Forelimb muscle (tissue), 1 donor: ENCODE results near the gene LINGO3. TPM values are rescaled to one million over a fixed set of nuclear protein-coding genes. Genes with fewer than 3 reads are reported as not detected.
"Not testable (repeated sequence)": the region's sequence is repeated elsewhere in the genome, so short reads cannot be mapped to it uniquely, and the experiment has no call there.

Experiments
- DNase-seq: peaks from one replicate; pipeline ENCODE4 v3.0.0-alpha.2; 2013; ENCODE audit warnings: low read depth
- polyA plus RNA-seq: library from polyadenylated mRNA; unstranded; fragments of 120-200 nt; gene quantifications from one replicate; pipeline ENCODE4 v1.2.1, GENCODE V29; 2013; ENCODE audit not compliant: insufficient read length

Gene LINGO3
- polyA plus RNA-seq, 1 donor = 0.13 TPM

DNA sequence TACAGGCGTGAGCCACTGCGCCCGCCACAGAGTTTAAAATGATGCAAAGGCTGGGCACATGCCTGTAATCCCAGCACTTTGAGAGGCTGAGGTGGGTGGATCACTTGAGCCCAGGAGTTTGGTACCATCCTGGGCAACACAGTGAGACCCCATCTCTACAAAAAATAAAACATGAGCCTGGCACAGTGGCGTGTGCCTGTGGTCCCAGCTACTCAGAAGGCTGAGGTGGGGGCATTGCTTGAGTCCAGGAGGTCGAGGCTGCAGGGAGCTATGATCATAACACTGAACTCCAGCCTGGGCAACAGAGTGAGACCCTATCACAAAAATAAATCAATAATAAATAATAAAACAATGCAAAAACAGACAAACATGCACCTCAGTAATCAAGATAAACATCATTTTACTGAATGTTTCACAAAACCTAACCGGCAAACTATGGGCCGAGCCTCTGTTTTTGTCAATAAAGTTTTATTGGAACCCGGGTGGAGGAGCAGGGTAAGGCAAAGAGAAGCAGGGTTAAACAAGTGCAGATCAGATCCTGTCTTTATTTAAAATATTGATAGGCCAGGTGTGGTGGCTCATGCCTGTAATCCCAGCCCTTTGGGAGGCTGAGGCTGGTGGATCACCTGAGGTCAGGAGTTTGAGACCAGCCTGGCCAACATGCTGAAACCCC is 24.0 kb downstream of the LINGO3 start:
- DNase-seq = no peak

DNA sequence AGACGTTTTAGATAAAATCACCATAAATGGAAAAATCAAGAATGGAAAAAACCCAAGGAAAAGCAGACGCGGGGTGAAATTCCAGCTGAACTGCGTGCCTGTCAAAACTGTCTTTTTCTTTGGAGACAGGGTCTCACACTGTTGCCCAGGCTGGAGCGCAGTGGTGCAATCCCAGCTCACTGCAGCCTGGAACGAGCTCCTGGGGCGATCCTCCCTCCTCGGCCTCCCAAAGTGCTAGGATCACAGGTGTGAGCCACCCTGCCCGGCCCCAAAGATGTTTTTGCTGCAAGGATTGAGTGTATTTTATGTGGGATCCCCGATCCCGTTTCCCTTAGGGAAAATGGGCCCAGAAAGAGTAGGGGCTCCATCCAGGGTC is 25.1 kb downstream of the LINGO3 start:
- no peak for DNase-seq

DNA sequence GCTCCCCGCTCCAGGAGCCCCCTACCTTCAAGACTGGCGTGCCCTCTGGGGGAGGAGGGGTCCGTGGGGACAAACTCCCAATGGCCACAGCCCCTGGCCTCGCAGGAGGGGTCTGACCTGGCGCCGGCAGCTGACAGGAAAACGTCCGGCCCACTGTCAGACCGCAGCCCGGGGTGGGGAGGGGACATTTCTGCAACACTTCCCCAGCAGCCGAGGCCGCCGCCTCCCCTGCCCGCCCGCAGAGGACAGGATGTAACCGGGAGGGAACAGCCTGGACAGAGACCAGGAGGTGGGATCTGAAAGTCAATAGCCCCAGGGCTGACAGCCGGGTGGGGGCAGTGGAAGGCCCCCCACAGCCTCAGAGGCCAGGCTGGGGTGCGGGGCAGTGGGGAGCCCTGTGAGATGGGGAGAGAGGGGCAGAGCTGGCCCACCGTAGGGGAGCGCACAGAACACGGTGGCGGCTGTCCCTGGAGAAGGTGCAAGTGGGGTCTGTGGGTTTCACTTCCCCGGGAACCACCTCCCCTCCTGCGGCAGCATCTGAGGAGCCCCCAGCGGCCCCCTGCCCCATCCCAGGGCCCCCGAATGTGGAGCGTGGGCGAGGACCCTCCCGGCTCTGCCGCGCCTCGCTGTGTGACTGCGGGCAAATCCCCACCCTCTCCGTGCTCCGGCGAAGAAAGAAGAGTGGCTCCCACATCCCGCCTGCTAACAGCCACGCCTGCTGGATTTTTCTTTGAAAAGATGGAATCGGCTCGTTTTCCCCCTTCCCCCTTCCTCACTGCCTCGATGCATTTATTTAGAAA is 25.7 kb downstream of the LINGO3 start, which contains the start of gene PEAK3:
Gene PEAK3 (minus strand): TSS at position 114 of the 800 bp plus-strand sequence. CDS start 1,244 bp downstream, outside the sequence.
- no peak for DNase-seq

DNA sequence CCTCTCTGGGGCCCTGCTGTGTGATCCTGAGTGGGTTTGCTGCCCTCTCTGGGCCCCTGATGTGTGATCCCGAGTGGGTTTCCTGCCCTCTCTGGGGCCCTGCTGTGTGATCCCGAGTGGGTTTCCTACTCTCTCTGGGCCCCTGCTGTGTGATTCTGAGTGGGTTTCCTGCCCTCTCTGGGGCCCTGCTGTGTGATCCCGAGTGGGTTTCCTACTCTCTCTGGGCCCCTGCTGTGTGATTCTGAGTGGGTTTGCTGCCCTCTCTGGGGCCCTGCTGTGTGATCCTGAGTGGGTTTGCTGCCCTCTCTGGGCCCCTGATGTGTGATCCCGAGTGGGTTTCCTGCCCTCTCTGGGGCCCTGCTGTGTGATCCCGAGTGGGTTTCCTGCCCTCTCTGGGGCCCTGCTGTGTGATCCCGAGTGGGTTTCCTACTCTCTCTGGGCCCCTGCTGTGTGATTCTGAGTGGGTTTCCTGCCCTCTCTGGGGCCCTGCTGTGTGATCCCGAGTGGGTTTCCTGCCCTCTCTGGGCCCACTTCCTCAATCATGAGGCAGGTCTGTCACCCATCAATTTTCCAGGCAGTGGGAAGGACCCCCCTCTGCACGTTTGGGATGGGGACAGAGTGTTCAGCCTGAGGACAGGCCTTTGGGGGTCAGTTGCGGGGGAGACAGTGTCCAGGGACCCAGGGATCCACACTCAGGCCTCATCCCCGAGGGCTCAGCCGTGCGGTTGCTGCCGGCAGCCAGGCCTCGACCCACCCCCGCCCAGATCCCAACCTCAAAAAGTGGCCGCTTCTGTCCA is 26.5 kb downstream of the LINGO3 start:
- not testable (repeated sequence) for DNase-seq

DNA sequence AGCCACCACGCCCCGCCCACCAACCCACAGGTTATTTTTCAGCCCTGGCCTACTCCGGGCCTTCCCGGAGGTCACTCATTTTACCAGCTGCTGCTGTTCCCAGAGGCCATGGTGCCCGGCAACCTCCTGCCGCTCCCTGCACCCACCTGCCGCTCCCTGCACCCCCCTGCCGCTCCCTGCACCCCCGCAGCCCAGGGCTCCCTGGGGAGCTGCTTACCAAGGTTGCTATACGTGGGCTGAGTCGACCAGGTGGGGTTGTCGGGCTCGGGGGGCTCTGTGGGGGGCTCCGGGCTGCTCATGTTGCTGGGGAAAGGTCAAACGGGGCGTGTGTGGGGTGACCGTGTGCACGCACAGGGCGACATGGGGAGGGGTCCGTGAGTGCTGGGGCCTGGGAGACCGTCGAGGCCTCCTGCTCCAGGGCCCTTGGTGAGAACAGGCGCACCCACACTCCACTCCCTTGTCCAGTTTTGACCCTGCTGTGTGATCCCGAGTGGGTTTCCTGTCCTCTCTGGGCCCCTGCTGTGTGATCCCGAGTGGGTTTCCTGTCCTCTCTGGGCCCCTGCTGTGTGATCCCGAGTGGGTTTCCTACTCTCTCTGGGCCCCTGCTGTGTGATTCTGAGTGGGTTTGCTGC is 27.2 kb downstream of the LINGO3 start:
- no peak for DNase-seq

DNA sequence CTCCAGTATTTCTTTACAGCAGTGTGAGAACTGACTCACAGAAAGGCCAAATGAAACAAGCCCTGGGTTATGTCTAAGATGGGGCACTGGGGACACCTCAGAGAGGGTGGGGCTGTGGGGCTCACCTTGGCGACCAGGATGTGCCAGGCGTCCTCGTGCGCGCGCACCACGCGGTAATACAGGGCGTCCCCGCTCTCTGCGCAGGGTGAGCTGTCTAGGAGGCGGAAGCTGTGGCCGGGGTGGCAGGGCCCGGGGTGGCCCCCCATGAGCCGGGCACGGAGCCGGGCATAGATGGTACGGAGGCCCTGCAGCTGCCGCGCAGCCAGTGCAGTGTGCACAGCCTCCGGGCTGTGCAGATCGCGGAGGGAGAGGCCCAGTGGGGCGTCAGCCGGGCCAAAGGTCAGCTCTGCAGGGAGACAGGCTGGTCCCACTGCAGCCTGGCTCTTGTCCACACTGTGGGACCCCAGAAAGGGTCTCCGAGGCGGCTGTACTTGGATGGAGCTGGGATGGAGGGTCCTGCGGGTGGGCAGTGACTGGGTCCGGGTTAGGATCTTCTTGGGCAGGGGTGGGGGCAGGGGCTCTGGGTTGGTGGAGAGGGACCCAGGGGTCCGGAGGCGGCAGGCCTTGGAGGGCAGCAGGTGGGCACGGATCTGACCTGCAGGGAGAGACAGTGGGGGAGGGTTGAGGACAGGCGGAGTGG is 29.3 kb downstream of the LINGO3 start:
- no peak for DNase-seq

DNA sequence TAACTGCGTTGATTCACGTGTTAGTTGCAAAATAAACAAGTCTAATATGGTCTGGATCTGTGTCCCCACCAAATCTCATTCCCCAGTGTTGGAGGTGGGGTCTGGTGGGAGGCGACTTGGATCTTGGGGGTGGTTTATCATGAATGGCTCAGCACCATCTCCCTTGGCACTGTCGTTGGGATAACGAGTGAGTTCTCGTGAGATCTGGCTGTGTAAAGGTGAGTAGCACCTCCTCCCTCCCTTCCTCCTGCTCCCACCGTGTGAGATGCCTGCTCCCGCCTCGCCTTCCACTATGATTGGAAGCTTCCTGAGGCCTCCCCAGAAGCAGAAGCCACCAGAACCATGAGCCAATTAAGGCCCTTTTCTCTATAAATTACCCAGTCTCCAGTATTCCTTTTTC is 30.8 kb downstream of the LINGO3 start:
- no peak for DNase-seq

DNA sequence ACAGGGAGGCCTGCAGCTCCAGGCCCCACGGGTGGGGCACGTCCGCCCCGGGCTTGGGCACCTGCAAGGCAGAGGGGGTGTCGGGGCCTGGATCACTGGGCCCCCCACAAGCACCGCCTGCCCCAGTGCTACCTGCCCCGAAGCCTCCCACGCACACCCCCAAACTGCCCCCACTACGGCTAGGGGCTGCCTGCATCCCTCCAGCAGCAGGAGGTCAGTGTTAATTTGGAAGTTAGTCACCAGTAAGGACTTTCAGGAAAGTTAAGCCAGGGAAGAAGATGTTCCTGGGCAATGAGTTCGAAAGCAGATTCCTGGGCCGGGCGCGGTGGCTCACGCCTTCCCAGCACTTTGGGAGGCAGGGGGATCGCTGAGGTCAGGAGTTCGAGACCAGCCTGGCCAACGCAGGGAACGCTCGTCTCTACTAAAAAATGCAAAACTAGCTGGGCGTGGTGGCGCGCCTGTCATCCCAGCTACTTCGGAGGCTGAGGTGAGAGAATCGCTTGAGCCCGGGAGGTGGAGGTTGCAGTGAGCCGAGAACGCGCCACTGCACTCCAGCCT is 31.4 kb downstream of the LINGO3 start:
- no peak for DNase-seq

DNA sequence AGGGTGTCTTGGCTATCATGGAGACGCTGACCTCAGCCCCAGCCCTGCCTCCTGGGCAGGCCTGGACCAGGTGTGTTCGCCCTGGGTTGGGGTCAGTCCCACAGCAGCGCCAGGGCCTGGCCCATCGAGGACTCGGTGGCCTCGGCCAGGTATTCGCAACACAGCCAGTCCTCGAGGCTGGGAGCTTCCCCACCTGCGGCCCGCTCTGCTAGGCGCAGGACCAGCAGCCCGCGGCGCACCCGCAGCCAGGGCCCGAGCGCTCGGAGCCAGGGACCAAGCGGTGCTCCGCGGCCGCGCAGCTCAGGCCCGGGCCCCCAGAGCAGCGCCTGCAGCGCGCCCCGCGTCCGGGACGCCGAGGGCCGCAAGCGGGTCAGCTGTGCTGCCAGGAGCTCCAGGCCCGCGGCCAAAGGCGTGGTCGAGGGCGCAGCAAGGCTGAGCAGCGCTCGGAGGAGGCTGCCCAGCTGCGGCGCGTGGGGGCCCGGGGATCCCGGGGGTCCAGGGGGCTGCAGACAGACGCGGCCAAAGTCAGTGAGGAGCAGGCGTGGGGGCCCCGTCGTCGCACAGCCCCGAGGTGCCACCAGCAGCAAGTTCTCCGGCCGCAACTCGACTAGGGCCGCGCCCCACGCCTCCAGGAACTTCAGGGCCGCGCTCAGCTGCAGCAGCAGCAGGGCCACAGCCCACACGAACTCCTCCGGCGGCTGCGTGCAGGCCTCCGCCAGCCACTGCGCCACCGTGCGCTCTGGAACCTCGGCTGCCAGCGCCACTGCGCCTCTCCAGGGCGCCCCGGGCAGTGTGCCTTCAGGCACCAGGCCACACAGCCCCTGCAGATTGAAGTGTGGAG is 32.1 kb downstream of the LINGO3 start:
- DNase-seq = no peak

DNA sequence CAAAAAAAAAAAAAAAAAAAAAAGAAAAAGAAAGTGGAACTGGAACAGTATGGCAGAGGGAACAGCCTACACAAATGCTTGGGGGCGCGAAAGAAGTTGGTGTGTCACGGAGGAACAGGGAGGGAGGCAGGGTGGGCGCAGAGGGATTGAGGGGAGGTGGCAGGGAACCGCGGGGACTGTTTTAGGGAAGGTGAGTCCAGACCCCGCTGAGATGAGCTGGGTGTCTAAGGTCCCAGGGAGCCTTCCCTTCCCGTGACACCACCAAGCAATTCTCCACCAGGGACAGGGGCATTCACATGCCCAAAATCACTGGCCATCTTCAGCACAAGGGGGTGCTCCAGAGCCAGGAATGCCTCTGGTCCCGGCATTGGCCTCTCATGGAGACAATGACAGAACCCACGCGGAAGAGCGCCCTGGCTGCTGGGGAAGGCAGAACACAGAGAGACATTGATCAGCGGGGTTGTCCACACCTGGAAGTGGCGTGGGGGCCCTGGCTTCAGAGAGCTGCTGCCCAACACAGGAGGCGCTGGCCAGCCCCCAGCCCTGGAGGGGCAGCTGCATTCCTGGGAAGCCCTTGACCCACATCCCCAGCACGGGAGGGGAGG is 32.9 kb downstream of the LINGO3 start:
- DNase-seq = no peak

DNA sequence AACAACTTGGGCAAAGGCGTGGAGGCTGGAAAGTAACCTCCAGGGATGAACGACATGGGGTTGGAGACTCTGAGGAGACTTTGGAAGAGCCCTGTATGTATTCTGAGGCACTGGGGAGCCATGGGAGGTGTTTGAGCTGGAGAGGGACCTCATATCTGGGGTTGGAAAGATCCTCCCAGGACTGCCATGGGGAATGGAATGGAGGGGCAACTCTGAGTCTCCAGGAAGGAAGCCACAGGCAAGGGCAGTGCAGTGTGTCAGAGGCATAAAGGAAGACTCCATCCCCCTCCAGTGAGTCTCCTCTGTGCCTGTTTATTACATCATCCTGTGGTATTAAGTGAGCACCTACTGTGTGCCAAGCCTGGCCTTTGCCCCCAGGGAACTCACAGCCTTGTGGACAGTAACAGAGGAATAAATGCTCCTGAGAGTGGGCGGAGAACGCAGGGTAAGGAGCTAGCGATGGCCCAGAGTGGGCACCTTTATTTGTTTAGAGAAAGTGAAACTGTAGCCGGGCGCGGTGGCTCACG is 33.7 kb downstream of the LINGO3 start:
- DNase-seq = no peak

DNA sequence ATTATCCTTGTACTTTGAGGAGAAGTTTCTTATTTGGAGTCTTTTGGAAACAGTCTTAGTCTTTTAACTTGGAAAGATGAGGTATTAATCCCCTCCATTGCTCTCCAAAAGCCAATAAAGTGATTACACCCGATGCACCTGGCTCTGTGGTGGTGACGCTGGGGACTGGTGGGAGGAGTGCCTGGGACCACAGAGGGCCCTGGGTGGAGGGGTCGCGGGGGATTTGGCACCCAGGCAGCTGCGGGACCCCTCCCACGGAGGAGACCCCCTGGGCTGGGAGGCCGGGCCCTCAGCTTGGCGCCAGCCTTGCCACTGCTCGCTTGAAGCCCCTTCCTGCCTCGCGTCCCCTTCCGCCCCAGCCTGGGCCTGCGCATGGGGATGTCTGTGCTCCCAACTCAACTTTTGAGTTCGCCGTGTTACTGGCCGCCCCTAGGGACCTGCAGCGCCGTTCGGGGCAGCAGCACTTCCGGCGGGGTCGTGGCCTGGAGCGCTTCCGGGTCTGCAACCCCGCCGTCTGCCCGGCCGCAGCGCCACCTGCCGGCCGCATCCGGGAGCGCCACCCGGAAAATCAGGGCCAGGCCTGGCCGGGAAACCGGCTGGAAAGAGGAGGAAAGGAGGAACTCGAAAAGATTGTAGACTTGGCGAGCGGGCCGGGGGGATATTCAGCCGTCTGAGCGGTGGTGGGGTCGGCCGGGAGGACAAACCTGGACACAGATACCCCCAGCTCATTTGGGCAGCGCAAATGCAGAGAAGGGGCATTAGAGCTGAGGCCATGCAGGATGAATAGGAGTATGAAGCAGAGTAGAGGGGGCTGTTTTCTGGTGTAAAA is 34.4 kb downstream of the LINGO3 start:
- no peak for DNase-seq

DNA sequence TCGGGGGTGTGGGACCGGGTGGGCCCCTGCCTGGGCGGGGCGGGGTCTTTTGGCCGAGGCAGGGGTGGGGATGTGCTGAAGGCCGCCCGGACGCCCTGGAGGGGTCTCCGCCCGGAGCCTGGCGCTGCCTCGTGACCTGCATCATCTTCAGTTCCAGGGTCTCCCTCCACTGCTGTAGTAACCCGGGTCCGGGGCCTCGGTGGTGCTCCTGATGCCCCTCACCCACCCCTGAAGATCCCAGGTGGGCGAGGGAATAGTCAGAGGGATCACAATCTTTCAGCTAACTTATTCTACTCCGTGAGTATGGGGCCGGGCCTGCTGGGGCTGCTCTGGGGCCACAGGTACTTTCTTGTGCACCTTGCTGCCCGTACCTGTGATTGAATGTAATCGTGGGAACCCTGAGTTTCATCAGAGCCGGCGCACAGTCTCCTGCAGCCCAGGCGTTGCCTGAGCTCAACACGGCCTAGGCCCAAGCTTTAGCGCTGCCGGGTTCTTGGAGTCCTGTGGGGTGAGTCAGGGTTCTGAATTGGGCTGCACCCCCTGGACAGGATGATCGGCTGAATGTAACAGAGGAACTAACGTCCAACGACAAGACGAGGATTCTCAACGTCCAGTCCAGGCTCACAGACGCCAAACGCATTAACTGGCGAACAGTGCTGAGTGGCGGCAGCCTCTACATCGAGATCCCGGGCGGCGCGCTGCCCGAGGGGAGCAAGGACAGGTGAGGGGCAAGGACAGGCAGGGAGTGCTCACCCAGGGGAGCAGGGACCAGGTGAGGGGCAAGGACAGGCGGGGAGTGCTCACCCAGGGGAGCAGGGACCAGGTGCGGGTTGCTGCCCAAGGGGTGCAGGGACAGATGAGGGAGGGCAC is 36.5 kb downstream of the LINGO3 start:
- no peak for DNase-seq

DNA sequence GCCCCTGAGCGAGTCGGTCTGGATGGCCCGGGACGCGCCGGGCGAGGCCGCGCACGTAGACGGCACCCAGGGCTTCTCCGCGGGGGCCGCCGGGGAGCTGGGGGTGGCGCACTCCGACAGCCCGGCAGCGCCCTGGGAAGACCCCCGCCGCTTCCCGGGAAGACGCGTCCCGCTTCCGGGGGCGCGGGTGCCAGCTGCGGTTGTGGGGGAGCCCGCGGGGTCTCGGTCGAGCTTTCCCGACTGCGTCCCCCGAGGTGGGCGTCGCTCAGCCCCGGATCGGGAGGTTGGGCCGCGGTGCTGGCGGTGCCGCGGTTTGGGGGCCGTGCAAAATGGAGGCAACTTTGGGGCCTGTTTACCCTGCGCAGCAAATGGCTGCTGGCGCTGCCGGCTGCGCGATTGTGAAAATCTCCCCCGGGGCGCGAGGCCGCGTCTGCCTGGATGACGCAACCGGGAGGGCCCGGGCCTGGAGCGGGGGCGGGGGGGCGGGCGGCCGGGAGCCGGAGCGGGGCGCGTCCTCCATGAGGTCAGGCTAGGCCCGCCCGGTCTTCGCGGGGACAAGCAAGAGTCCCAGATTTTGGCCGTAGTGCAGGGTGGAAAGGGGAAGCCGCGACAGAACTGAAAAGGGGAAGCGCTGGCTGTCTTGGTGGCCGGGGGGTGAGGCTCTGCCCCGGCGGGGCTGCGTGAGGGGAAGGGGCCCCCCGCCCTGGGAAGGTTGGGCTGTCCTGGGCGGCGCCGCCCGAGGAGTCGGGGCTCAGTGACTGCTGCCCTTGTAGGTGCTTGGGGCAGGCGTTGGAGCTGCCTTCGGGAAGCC is 37.3 kb downstream of the LINGO3 start:
- peak; percentile 55 for DNase-seq

DNA sequence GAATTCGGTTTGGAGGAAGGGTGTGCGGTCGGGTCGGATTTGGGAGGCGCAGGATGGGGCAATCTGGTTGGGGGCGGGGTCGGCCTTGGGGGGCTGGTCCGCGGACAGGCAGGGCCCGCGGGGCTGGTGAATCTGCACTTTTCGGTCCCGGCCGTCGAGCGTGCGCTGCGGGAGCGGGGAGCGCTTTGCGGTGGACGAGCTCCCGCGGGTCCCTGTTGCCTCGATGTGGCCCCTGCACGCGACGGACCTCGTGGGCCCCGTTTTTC is 37.9 kb downstream of the LINGO3 start:
- no peak for DNase-seq

DNA sequence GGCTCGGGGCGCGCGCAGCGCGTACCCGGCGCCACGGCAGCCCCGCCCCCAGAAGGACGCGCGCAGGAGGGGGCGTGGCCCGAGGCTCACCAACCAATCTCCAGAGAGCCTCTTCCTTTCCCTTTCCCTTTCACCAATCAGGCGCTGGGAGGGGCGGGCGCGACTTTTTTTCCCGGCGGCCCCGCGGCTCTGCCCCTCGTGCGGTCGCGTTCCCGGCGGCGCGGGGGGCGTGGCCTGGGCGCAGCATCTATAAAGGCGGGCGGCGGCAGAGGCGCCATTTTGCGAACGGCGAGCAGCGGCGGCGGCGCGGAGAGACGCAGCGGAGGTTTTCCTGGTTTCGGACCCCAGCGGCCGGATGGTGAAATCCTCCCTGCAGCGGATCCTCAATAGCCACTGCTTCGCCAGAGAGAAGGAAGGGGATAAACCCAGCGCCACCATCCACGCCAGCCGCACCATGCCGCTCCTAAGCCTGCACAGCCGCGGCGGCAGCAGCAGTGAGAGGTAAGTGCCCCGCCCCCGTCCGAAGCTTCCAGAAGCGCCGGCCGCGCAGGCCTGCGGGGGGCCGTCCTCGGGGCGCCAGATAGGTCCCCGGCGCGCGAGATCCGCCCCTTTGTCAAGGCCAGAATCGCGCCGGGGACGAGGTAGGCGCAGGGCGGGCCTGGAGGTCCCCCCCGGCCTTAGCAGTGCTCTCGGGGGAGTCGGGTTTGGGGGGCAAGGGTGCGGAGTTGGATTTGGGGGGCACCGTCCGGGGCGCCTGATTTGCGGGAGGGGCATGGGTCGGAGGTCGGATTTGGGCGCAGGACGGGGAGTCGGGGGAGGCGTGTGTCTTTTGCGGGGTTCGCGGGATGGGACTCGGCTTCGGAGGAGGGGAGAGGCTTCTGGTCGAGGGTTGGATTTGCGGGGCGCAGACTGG is 38.5 kb downstream of the LINGO3 start:
- DNase-seq = peak; percentile 76
